Tibial nerve (tissue), 4 donors: ENCODE measurements around the gene SKA3.

ENCODE experiments used
- CTCF ChIP-seq, 5 experiments: fragments of 200-600 bp in 3 of 5; fragments of 450-650 bp in 2 of 5; sonication (generic) in 3 of 5; IDR thresholded peaks; one replicate each; pipeline ENCODE4 v1.5.1; 2016 to 2019; ENCODE audit warnings: antibody characterized with exemption in 5 of 5, mild to moderate bottlenecking in 3 of 5, moderate library complexity in 2 of 5
- EP300 ChIP-seq, 2 donors: sonication (generic); formaldehyde crosslinking; IDR thresholded peaks; one replicate each; pipeline ENCODE4 v1.6.1; 2017; ENCODE audit warnings: antibody characterized with exemption in 2 of 2, mild to moderate bottlenecking in 1 of 2
- POLR2A ChIP-seq, 2 donors: fragments of 450-650 bp; IDR thresholded peaks; one replicate each; pipeline ENCODE4 v1.6.1; 2017; ENCODE audit warnings: antibody characterized with exemption in 2 of 2, mild to moderate bottlenecking in 2 of 2, moderate library complexity in 2 of 2

GRCh38 chr13:21130116-21130515, 46.2 kb downstream of the SKA3 start:
- TF ChIP-seq CTCF (IDR thresholded peaks at IDR 0.05) (no peak), EP300 (IDR thresholded peaks at IDR 0.05) (no peak), POLR2A (IDR thresholded peaks at IDR 0.05) (no peak)
